ENCODE results near the gene CITED2.
"Not testable (repeated sequence)": the region's sequence is repeated elsewhere in the genome, so short reads cannot be mapped to it uniquely, and the experiment has no call there.

DNA sequence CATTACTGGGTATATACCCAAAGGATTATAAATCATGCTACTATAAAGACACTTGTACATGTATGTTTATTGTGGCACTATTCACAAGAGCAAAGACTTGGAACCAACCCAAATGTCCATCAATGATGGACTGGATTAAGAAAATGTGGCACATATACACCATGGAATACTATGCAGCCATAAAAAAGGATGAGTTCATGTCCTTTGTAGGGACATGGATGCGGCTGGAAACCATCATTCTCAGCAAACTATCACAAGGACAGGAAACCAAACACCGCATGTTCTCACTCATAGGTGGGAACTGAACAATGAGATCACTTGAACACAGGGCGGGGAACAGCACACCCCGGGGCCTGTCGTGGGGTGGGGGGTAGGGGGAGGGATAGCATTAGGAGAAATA is 10.7 kb downstream of the CITED2 start:
- not testable (repeated sequence) for TF ChIP-seq POLR2AphosphoS5 (IDR thresholded peaks at IDR 0.05; ENCODE audit: low read depth, low read length); RFX5 (IDR thresholded peaks at IDR 0.05; ENCODE audit: low read length); RCOR1 (IDR thresholded peaks at IDR 0.05; ENCODE audit: low read length); EZH2phosphoT487 (IDR thresholded peaks at IDR 0.05; ENCODE audit: borderline replicate concordance, low read depth); SMC3 (IDR thresholded peaks at IDR 0.05; ENCODE audit: low read depth, low read length); JUND (IDR thresholded peaks at IDR 0.05); RXRA (IDR thresholded peaks at IDR 0.05; ENCODE audit: borderline replicate concordance, low read depth); MXI1 (IDR thresholded peaks at IDR 0.05; ENCODE audit: low read depth, low read length); EP300 (IDR thresholded peaks at IDR 0.05; ENCODE audit: borderline replicate concordance in 1 of 2, low read depth in 1 of 2, low read length in 1 of 2)
- TF ChIP-seq, protein P1, sequence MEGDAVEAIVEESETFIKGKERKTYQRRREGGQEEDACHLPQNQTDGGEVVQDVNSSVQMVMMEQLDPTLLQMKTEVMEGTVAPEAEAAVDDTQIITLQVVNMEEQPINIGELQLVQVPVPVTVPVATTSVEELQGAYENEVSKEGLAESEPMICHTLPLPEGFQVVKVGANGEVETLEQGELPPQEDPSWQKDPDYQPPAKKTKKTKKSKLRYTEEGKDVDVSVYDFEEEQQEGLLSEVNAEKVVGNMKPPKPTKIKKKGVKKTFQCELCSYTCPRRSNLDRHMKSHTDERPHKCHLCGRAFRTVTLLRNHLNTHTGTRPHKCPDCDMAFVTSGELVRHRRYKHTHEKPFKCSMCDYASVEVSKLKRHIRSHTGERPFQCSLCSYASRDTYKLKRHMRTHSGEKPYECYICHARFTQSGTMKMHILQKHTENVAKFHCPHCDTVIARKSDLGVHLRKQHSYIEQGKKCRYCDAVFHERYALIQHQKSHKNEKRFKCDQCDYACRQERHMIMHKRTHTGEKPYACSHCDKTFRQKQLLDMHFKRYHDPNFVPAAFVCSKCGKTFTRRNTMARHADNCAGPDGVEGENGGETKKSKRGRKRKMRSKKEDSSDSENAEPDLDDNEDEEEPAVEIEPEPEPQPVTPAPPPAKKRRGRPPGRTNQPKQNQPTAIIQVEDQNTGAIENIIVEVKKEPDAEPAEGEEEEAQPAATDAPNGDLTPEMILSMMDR (IDR thresholded peaks at IDR 0.05) = not testable (repeated sequence)
- TF ChIP-seq, protein P2, sequence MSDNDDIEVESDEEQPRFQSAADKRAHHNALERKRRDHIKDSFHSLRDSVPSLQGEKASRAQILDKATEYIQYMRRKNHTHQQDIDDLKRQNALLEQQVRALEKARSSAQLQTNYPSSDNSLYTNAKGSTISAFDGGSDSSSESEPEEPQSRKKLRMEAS (IDR thresholded peaks at IDR 0.05; ENCODE audit: low read depth) = not testable (repeated sequence)
- TF ChIP-seq, protein P3, sequence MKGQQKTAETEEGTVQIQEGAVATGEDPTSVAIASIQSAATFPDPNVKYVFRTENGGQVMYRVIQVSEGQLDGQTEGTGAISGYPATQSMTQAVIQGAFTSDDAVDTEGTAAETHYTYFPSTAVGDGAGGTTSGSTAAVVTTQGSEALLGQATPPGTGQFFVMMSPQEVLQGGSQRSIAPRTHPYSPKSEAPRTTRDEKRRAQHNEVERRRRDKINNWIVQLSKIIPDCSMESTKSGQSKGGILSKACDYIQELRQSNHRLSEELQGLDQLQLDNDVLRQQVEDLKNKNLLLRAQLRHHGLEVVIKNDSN (IDR thresholded peaks at IDR 0.05; ENCODE audit: borderline replicate concordance, low read depth) = not testable (repeated sequence)
